Thyroid gland (tissue), 4 donors: ENCODE data around the gene ERCC3. TPM values are rescaled to one million over a fixed set of nuclear protein-coding genes. Genes with fewer than 3 reads are reported as not detected.
"Not testable (repeated sequence)": the region's sequence is repeated elsewhere in the genome, so short reads cannot be mapped to it uniquely, and the experiment has no call there.

Source experiments
- DNase-seq, 2 donors: peaks; one replicate each; pipeline ENCODE4 v3.0.0-alpha.2; 2019
- H3K27ac ChIP-seq, 3 donors: fragments of 200-600 bp; sonication (generic); 1 replicate in 2 of 3; 2 replicates in 1 of 3; pipeline ENCODE4 v1.5.1; 2016 to 2019; ENCODE audit warnings: mild to moderate bottlenecking in 1 of 3, moderate library complexity in 1 of 3
- H3K27me3 ChIP-seq: fragments of 200-600 bp; sonication (generic); one replicate; pipeline ENCODE4 v1.5.1; 2019
- H3K36me3 ChIP-seq, 2 donors: fragments of 200-600 bp; sonication (generic); one replicate each; pipeline ENCODE4 v1.5.1; 2016 to 2019
- H3K4me1 ChIP-seq, 2 donors: fragments of 200-600 bp; sonication (generic); one replicate each; pipeline ENCODE4 v1.5.1; 2017 to 2019
- H3K4me3 ChIP-seq, 3 donors: fragments of 200-600 bp; sonication (generic); replicated peaks in 1 of 3; 1 replicate in 2 of 3; 2 replicates in 1 of 3; pipeline ENCODE4 v1.5.1; 2016; ENCODE audit warnings: mild to moderate bottlenecking in 1 of 3
- H3K9me3 ChIP-seq: fragments of 200-600 bp; sonication (generic); one replicate; pipeline ENCODE4 v1.5.1; 2017
- POLR2A ChIP-seq, 2 donors: fragments of 450-650 bp; IDR thresholded peaks; one replicate each; pipeline ENCODE4 v1.6.1; 2017; ENCODE audit warnings: antibody characterized with exemption in 2 of 2, mild to moderate bottlenecking in 2 of 2, moderate library complexity in 1 of 2
- WGBS, 2 donors: methylation state at CpG; one replicate each; pipeline ENCODE4 v1.1.5; 2017; 5-methylcytosine and 5-hydroxymethylcytosine counted together
- intact Hi-C: fragments of 100-400 bp; cut with DNase I; formaldehyde crosslinking; loops from one replicate; pipeline ENCODE4 v1.15.1; 2023
- total RNA-seq, 4 donors: library from RNA; depleted of rRNA; stranded (reverse); fragments of >200 nt; gene quantifications; one replicate each; pipeline ENCODE4 v1.2.3, GENCODE V29; 2016
- TF ChIP-seq, protein P1 (sequence below), 6 experiments: fragments of 200-600 bp in 3 of 6; fragments of 450-650 bp in 3 of 6; sonication (generic) in 3 of 6; IDR thresholded peaks; one replicate each; pipeline ENCODE4 v1.5.1; 2016 to 2019; ENCODE audit warnings: antibody characterized with exemption in 6 of 6, mild to moderate bottlenecking in 2 of 6, inconsistent platforms in 1 of 6, moderate library complexity in 1 of 6

The ERCC3 gene
- total RNA-seq, 4 donors from 2014 or later: 24.7 to 55.9 (median 36.3) TPM

DNA sequence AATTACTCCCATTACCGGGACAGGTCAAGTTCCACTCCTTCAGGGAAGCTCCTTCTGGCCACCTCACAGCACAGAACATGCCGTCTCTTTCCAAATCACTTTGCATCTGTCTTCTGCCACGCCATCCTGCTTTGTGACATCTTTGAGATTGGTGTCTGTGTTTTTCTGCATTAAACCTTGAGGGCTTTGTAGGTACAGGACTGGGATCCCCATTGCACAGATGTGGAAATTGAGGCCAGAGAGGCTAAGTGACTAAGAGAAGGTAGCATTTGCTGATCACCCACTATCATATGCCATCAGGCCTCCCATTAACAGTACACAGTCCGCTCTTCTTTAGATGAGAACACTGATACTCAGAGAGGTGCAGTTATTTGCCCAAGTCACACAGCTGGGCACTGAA is 64.4 kb downstream of the ERCC3 start:
- no peaks in the 10 kb centered on the region for H3K27me3 ChIP-seq
- H3K36me3 ChIP-seq: no peaks in the 10 kb centered on the region
- peaks cover 0 to 6% of the 10 kb centered on the region in 2 donors for H3K4me1 ChIP-seq
- no peak for TF ChIP-seq POLR2A (IDR thresholded peaks at IDR 0.05)
- TF ChIP-seq, protein P1, sequence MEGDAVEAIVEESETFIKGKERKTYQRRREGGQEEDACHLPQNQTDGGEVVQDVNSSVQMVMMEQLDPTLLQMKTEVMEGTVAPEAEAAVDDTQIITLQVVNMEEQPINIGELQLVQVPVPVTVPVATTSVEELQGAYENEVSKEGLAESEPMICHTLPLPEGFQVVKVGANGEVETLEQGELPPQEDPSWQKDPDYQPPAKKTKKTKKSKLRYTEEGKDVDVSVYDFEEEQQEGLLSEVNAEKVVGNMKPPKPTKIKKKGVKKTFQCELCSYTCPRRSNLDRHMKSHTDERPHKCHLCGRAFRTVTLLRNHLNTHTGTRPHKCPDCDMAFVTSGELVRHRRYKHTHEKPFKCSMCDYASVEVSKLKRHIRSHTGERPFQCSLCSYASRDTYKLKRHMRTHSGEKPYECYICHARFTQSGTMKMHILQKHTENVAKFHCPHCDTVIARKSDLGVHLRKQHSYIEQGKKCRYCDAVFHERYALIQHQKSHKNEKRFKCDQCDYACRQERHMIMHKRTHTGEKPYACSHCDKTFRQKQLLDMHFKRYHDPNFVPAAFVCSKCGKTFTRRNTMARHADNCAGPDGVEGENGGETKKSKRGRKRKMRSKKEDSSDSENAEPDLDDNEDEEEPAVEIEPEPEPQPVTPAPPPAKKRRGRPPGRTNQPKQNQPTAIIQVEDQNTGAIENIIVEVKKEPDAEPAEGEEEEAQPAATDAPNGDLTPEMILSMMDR (IDR thresholded peaks at IDR 0.05): no peak
- no peak overlapping the region for H3K4me3 ChIP-seq
- H3K9me3 ChIP-seq: no peaks in the 10 kb centered on the region
- no peak overlapping the region for H3K27ac ChIP-seq
- 92 to 96% methylated on average over 4 of the region's 4 CpGs for WGBS, 2 donors
- no peak for DNase-seq
- intact Hi-C loops: no loop called here

DNA sequence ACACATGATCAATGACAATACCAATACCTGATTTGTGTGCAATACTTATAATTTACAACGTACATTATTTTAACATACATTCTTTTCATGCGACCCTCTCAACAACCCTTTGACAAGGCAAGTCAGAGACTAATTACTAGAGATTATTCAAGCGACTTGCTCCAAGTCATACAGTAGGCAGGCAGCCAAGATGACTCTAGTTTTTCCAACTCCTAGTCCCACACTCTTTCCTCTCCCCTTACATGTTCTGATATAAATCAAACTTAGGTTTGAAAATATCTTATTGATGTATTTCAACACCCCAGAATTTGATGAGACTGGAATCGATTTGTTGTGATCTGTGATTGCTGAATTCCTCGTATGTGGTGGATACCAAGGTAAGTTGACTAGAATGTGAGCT is 65.8 kb downstream of the ERCC3 start:
- no peak for TF ChIP-seq POLR2A (IDR thresholded peaks at IDR 0.05)
- TF ChIP-seq, protein P1 (IDR thresholded peaks at IDR 0.05): no peak
- Histone ChIP-seq H3K9me3 (no peaks in the 10 kb centered on the region), H3K4me3 (no peak overlapping the region), H3K4me1 (peaks cover 0 to 6% of the 10 kb centered on the region in 2 donors), H3K36me3 (no peaks in the 10 kb centered on the region), H3K27ac (no peak overlapping the region), H3K27me3 (no peaks in the 10 kb centered on the region)
- no peak for DNase-seq
- WGBS, 2 donors: 70 to 77% methylated on average over 5 of the region's 5 CpGs
- intact Hi-C loops: no loop called here

- H3K27me3 ChIP-seq, H3K9me3 ChIP-seq, H3K4me3 ChIP-seq, H3K4me1 ChIP-seq, H3K27ac ChIP-seq, H3K36me3 ChIP-seq, DNase-seq, intact Hi-C loops: not testable (repeated sequence)
- 95 to 96% methylated on average over 5 of the region's 5 CpGs for WGBS, 2 donors
These were observed 66.7 kb downstream of the ERCC3 start for GRCh38 chr2:127227264-127227660.

- Histone ChIP-seq H3K27me3 (no peaks in the 10 kb centered on the region), H3K27ac (no peak overlapping the region), H3K4me1 (peaks cover 0 to 6% of the 10 kb centered on the region in 2 donors), H3K9me3 (no peaks in the 10 kb centered on the region), H3K36me3 (no peaks in the 10 kb centered on the region), H3K4me3 (no peak overlapping the region)
- 13 to 18% methylated on average over 10 of the region's 10 CpGs for WGBS, 2 donors
- no peak for TF ChIP-seq POLR2A (IDR thresholded peaks at IDR 0.05)
- intact Hi-C loops: no loop called here
- peak; percentile 17 to 24 for DNase-seq
These were observed 67.3 kb downstream of the ERCC3 start for GRCh38 chr2:127226520-127227263.

- DNase-seq: no peak
- intact Hi-C loops: no loop called here
- WGBS, 2 donors: 74 to 79% methylated on average over 9 of the region's 9 CpGs
- peaks cover 0 to 6% of the 10 kb centered on the region in 2 donors for H3K4me1 ChIP-seq
- no peak overlapping the region for H3K27ac ChIP-seq
- H3K36me3 ChIP-seq: no peaks in the 10 kb centered on the region
- no peaks in the 10 kb centered on the region for H3K9me3 ChIP-seq
- TF ChIP-seq POLR2A (IDR thresholded peaks at IDR 0.05): no peak
- TF ChIP-seq, protein P1 (IDR thresholded peaks at IDR 0.05): no peak
- no peaks in the 10 kb centered on the region for H3K27me3 ChIP-seq
- no peak overlapping the region for H3K4me3 ChIP-seq
These were observed 67.8 kb downstream of the ERCC3 start for GRCh38 chr2:127226132-127226519.

GRCh38 chr2:127225186-127225960 is 68.6 kb downstream of the ERCC3 start:
- no peak for DNase-seq
- Histone ChIP-seq H3K9me3 (no peaks in the 10 kb centered on the region), H3K36me3 (no peaks in the 10 kb centered on the region), H3K4me1 (peaks cover 4 to 13% of the 10 kb centered on the region in 2 donors), H3K27me3 (no peaks in the 10 kb centered on the region), H3K27ac (no peak overlapping the region), H3K4me3 (no peak overlapping the region)
- intact Hi-C loops: no loop called here
- TF ChIP-seq POLR2A (IDR thresholded peaks at IDR 0.05): no peak
- TF ChIP-seq, protein P1 (IDR thresholded peaks at IDR 0.05): no peak
- 65 to 80% methylated on average over 12 of the region's 12 CpGs for WGBS, 2 donors

- H3K36me3 ChIP-seq, H3K9me3 ChIP-seq, H3K27ac ChIP-seq, intact Hi-C loops, H3K4me3 ChIP-seq, H3K27me3 ChIP-seq, DNase-seq: not testable (repeated sequence)
- peaks cover 11 to 23% of the 10 kb centered on the region in 2 donors for H3K4me1 ChIP-seq
- 73 to 80% methylated on average over 5 of the region's 5 CpGs for WGBS, 2 donors
These were observed 69.8 kb downstream of the ERCC3 start for GRCh38 chr2:127224135-127224534.
